A375 (cell line): Measurements from ENCODE around the gene LIPT1. TPM values are rescaled to one million over a fixed set of nuclear protein-coding genes. Genes with fewer than 3 reads are reported as not detected.

Experiments used
- small RNA-seq: library from RNA; depleted of rRNA; stranded (forward); fragments of <200 nt; gene quantifications from one replicate; pipeline ENCODE3, GENCODE V24; 2014
- total RNA-seq: library from RNA; depleted of rRNA; stranded (reverse); fragments of >200 nt; shearing (Covaris generic); gene quantifications from 2 replicates; pipeline ENCODE4 v1.2.3, GENCODE V29; 2014; rRNA removed

Gene LIPT1
- total RNA-seq: 5.1 and 5.5 TPM in 2 replicates

DNA sequence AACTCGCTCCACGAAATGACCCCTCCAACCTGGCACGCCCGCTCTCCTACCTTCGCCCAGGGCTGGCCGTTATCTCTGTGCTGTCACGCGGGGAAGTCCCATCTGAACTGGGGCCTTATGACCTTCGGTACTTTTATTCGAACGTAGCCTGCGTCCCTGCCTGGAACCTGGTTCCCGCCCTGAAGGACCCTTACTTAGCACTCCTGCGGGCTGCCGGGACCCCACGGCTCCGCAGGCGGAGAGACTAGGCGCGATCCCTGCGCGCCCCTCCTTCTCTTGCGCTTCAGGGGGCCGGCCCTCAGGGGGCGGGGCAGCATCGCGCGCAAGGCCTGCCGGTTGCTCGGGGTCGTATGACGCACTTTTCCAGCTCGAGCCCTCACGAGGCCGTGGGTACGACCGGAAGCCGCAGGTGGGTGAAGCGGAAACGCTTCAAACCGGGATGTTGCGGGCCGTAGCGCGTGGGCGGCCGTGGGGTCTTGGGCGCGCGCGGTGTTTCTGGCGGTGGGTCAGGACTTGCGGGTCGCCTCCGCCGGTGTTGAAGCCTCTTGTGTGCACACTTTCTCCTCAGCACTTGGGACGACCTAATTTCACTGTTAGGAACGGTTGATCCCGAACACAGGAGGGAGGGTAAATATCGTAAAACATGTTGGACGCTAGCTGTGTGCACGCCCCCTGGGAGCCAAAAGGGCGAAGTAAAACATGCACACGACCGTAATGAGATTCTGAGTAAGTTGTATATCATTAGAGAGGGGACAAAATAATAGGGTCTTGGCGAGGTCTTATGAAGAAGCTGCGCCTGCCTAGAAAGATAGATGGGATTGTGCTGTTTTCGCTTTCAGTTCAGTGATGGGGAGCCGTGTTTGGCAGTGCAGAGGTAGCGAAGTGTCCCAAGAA, at the start of gene LIPT1, which contains the start of gene TSGA10:
Gene LIPT1 (plus strand): TSS at position 325 of the 894 bp plus-strand sequence. CDS start 6,991 bp downstream, outside the sequence.
Gene TSGA10 (minus strand): TSS at position 300 of the 894 bp plus-strand sequence. CDS start 45,503 bp downstream, outside the sequence.

DNA sequence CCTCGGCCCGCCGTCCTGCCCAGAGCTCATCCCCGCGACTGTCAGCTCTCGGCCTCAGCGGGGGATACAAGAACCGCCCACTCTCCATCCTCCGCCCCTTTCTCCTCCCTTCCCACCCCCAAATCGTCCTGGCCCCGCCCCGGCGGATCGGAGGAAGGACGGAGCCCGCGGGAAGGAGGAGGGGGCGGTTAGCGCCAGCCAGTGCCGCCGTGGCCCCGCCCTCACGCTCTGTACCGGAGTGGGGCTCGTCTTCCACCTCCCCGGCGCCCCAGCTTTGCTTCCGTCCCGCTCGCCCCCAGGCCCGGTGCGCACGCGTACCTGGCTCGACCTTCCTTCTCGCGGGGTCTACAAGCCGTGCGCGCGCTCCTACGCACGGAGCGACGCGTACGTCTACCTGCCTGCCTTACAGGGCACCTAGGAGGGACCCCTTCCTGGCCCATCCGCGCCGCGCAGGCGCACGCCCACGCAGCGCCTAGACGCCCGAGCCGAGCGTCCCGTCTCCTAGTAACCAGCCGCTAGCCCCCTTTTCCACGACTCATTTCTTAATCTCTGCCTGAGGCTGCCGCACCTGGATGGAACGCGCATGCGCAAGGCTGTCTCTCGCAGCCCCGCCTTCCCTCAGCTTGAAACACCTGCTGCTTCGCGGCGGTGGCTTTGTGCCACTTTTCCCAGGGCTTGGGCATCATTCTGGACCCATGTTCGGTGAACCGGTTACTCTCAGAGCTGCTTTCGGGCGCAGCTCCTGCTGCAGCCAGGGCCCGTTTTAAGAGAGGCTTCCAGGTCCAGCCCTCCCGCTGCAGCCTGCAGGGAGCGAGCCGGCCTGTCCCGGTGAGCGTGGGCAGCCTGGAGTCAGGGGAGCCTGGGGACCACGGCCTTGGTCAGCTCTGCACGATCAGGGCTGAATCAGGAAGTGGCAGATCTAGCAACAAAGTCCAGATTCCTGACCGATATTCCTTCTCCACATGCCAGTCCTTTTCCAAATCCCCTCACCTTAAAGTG, 13.4 kb upstream of the LIPT1 start, which contains the start of gene C2orf15:
Gene C2orf15 (plus strand): TSS at position 598 of the 999 bp plus-strand sequence. CDS start 8,852 bp downstream, outside the sequence.

DNA sequence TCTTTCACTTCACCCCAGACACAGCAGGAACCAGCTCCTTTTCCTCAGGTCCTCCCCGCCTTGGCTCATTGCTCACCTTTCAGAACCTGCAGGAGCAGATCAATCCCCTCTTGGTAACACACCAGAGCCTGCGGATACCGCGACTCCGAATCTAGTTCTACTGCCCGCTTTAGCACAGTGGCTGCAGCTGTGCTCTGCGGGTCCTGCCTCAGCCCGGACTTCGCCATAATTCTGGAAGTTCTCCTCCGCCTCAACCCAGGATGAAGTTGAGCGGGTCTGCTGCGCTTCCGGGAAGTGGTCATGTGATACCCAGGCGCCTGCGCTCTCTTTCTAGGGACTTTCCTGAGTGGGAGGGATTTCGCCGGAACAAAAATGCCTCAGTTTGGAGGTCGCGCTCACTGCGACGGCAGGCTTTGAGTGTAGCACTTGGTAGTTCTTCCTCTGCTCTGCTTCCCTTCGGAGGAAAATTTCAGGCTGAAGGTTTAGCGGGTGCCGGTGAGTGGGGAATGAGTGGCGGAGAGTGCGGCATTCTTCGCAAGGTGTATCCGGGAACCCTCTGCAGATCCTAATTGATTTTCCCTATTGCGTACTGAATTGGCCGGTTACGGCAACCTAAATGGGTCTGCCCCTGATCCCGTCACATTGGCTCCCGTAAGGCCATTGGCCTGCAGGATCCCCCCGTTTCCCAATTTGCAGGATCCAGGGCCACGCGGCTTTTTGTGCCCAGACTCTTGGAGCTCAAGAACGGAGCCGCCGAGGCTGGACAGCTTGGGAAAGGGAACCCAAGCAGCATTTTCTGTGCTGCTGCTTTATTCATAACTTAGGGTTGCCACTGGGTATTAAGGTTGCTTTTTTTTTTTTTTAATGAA, 26.2 kb downstream of the LIPT1 start, which contains the start of the genes MITD1 and MRPL30:
Gene MITD1 (minus strand): TSS at position 304 of the 869 bp plus-strand sequence. CDS start 77 bp downstream, at position 227.
Gene MRPL30 (plus strand): TSS at position 430 of the 869 bp plus-strand sequence. CDS start 5,020 bp downstream, outside the sequence.

Small RNA genes lying within 50 kb of the gene (small RNA-seq; reads per million reads assigned to genes)
- not detected for gene AC092587.1

Other genes with a start within 250 kb of the LIPT1 start
- 0.37 TPM in 1 of 2 replicates, not detected in the other for gene CRACDL, start 218.7 kb upstream of the LIPT1 start, total RNA-seq
- gene C2orf15, start 13.3 kb upstream of the LIPT1 start, total RNA-seq: 0.13 and 0.41 TPM in 2 replicates
- gene TSGA10, start within 50 bp of the LIPT1 start, total RNA-seq: 1.6 and 1.8 TPM in 2 replicates
- gene MITD1, start 26.1 kb downstream of the LIPT1 start, total RNA-seq: 15.6 and 20.3 TPM in 2 replicates
- 37.0 and 37.9 TPM in 2 replicates for gene MRPL30, start 26.2 kb downstream of the LIPT1 start, total RNA-seq
- gene LYG2, start 100.7 kb downstream of the LIPT1 start, total RNA-seq: 0.72 TPM in 1 of 2 replicates, not detected in the other
- 0.15 and 0.45 TPM in 2 replicates for gene LYG1, start 146.2 kb downstream of the LIPT1 start, total RNA-seq
- 19.4 and 30.2 TPM in 2 replicates for gene TXNDC9, start 181.4 kb downstream of the LIPT1 start, total RNA-seq
- 15.2 and 20.2 TPM in 2 replicates for gene EIF5B, start 182.4 kb downstream of the LIPT1 start, total RNA-seq